ENCODE data around the gene NPPB. TPM values are rescaled to one million over a fixed set of nuclear protein-coding genes. Genes with fewer than 3 reads are reported as not detected.
A peak's percentile ranks its signal among the peaks of the same experiment; 100 is the strongest.

The NPPB gene
- total RNA-seq, 2 donors from 2014 or later: not detected

GRCh38 chr1:11838349-11839272, 20.1 kb downstream of the NPPB start:
- H3K27me3 ChIP-seq: no peaks in the 10 kb centered on the region
- peaks cover 9 to 38% of the 10 kb centered on the region in 2 donors for H3K36me3 ChIP-seq (replicated peaks in 1 of 2; ENCODE audit: insufficient read depth in 1 of 2, low read depth in 2 of 2)
- peak; percentile 83 for ATAC-seq
- no peaks in the 10 kb centered on the region for H3K9me3 ChIP-seq
- 59 to 69% methylated on average over 32 to 40 of the region's 40 CpGs for WGBS, 2 donors
- intact Hi-C loops (cut with DNase I): loop anchor here (5.0 to 10.0 kb wide), 2 partner anchors 54 to 126 kb away; no protein-coding TSS in a partner anchor
- H3K27ac ChIP-seq: no peak overlapping the region
- no peaks in the 10 kb centered on the region for H3K4me1 ChIP-seq
- DNase-seq: peak; percentile 69 to 76 (median 72)
- no peak for TF ChIP-seq POLR2A (IDR thresholded peaks at IDR 0.05)
- peak; percentile 89 to 98 (median 90) for TF ChIP-seq CTCF (IDR thresholded peaks at IDR 0.05)
- no peak overlapping the region for H3K4me3 ChIP-seq

GRCh38 chr1:11837767-11838348, 20.9 kb downstream of the NPPB start:
- DNase-seq: no peak
- WGBS, 2 donors: 88 to 90% methylated on average over 7 to 8 of the region's 11 CpGs
- no peaks in the 10 kb centered on the region for H3K27me3 ChIP-seq
- no peak for TF ChIP-seq CTCF (IDR thresholded peaks at IDR 0.05)
- TF ChIP-seq POLR2A (IDR thresholded peaks at IDR 0.05): no peak
- no peak for ATAC-seq
- intact Hi-C loops (cut with DNase I): loop anchor here (5.0 to 10.0 kb wide), 2 partner anchors 54 to 127 kb away; no protein-coding TSS in a partner anchor
- H3K4me1 ChIP-seq: no peaks in the 10 kb centered on the region
- no peak overlapping the region for H3K4me3 ChIP-seq
- H3K36me3 ChIP-seq (replicated peaks in 1 of 2; ENCODE audit: insufficient read depth in 1 of 2, low read depth in 2 of 2): peaks cover 11 to 42% of the 10 kb centered on the region in 2 donors
- no peaks in the 10 kb centered on the region for H3K9me3 ChIP-seq
- no peak overlapping the region for H3K27ac ChIP-seq

GRCh38 chr1:11836955-11837766, 21.6 kb downstream of the NPPB start:
- WGBS, 2 donors: 86 to 88% methylated on average over 27 to 35 of the region's 36 CpGs
- no peak for DNase-seq
- Histone ChIP-seq H3K27me3 (no peaks in the 10 kb centered on the region), H3K27ac (no peak overlapping the region), H3K4me3 (no peak overlapping the region), H3K36me3 (replicated peaks in 1 of 2; ENCODE audit: insufficient read depth in 1 of 2, low read depth in 2 of 2) (peaks cover 11 to 40% of the 10 kb centered on the region in 2 donors), H3K9me3 (no peaks in the 10 kb centered on the region), H3K4me1 (no peaks in the 10 kb centered on the region)
- intact Hi-C loops (cut with DNase I): loop anchor here (5.0 to 10.0 kb wide), 2 partner anchors 55 to 128 kb away; no protein-coding TSS in a partner anchor
- no peak for TF ChIP-seq POLR2A (IDR thresholded peaks at IDR 0.05)
- no peak for TF ChIP-seq CTCF (IDR thresholded peaks at IDR 0.05)
- no peak for ATAC-seq

- WGBS, 2 donors: 90 to 95% methylated on average over 25 to 27 of the region's 28 CpGs
- intact Hi-C loops (cut with DNase I): loop anchor here (5.0 to 10.0 kb wide), 2 partner anchors 57 to 129 kb away; no protein-coding TSS in a partner anchor
- no peak overlapping the region for H3K4me3 ChIP-seq
- ATAC-seq: no peak
- H3K4me1 ChIP-seq: no peaks in the 10 kb centered on the region
- TF ChIP-seq CTCF (IDR thresholded peaks at IDR 0.05) (no peak), POLR2A (IDR thresholded peaks at IDR 0.05) (no peak)
- no peaks in the 10 kb centered on the region for H3K9me3 ChIP-seq
- H3K36me3 ChIP-seq (replicated peaks in 1 of 2; ENCODE audit: insufficient read depth in 1 of 2, low read depth in 2 of 2): peaks cover 8 to 31% of the 10 kb centered on the region in 2 donors
- DNase-seq: no peak
- no peak overlapping the region for H3K27ac ChIP-seq
- no peaks in the 10 kb centered on the region for H3K27me3 ChIP-seq
These were observed 23.1 kb downstream of the NPPB start for GRCh38 chr1:11835441-11836225.
